Bronchial epithelial cell (primary cell): ENCODE data around the gene ADIPOQ. TPM values are rescaled to one million over a fixed set of nuclear protein-coding genes. Genes with fewer than 3 reads are reported as not detected.

Source experiments
- DNase-seq: peaks from one replicate; pipeline ENCODE4 v3.0.0-alpha.2; 2010; ENCODE audit warnings: low read depth
- FAIRE-seq: peaks from 2 replicates; lab custom pipeline; 2011; peaks lifted over from hg19 to GRCh38; lab: Jason Lieb, UNC
- H3K27me3 ChIP-seq: 2 replicates; pipeline ENCODE4 v1.5.1; 2011; ENCODE audit warnings: low read length; ENCODE audit not compliant: control insufficient read depth, insufficient read depth
- H3K36me3 ChIP-seq: 2 replicates; pipeline ENCODE4 v1.5.1; 2011; ENCODE audit warnings: low read length; ENCODE audit not compliant: control insufficient read depth, insufficient read depth
- H3K4me3 ChIP-seq: 2 replicates; pipeline ENCODE4 v1.5.1; 2011; ENCODE audit warnings: mild to moderate bottlenecking, low read depth, low read length, control low read depth
- CTCF ChIP-seq: IDR thresholded peaks from 2 replicates; pipeline ENCODE4 v1.5.1; 2011; ENCODE audit warnings: mild to moderate bottlenecking, moderate library complexity, low read length, control low read depth, inconsistent platforms; ENCODE audit not compliant: insufficient read depth, severe bottlenecking
- total RNA-seq: library from RNA; depleted of rRNA; stranded (reverse); fragments of >200 nt; gene quantifications from 2 replicates; pipeline ENCODE4 v1.2.1, GENCODE V29; 2014

The ADIPOQ gene
- total RNA-seq, 1 donor from 2014 or later, result not detected

GRCh38 chr3:186832276-186832675 is 10.2 kb upstream of the ADIPOQ start:
- H3K27me3 ChIP-seq, result peaks cover 16% of the 10 kb centered on the region

GRCh38 chr3:186839874-186840641 is 2.5 kb upstream of the ADIPOQ start:
- FAIRE-seq (no peak), DNase-seq (no peak)
- TF ChIP-seq CTCF, result no peak
- Histone ChIP-seq H3K36me3 (no peaks in the 10 kb centered on the region), H3K27me3 (no peaks in the 10 kb centered on the region), H3K4me3 (no peak overlapping the region)

More at GRCh38 chr3:186832276-186832675, 10.2 kb upstream of the ADIPOQ start:
- TF ChIP-seq CTCF, result no peak
- DNase-seq (no peak), FAIRE-seq (no peak)
- Histone ChIP-seq H3K36me3 (no peaks in the 10 kb centered on the region), H3K4me3 (no peak overlapping the region)

- Histone ChIP-seq H3K36me3 (no peaks in the 10 kb centered on the region), H3K4me3 (no peak overlapping the region), H3K27me3 (peaks cover 1% of the 10 kb centered on the region)
- TF ChIP-seq CTCF, result no peak
- DNase-seq (peak; percentile 33), FAIRE-seq (no peak)
Measured at GRCh38 chr3:186841620-186842019, 890 bp upstream of the ADIPOQ start.

- no peak for FAIRE-seq
- Histone ChIP-seq H3K4me3 (no peak overlapping the region), H3K36me3 (no peaks in the 10 kb centered on the region), H3K27me3 (peaks cover 1% of the 10 kb centered on the region)
- no peak for TF ChIP-seq CTCF
- no peak for DNase-seq
Measured at GRCh38 chr3:186843039-186843432, 526 bp downstream of the ADIPOQ start.

- H3K36me3 ChIP-seq, result no peaks in the 10 kb centered on the region
- FAIRE-seq (no peak), DNase-seq (no peak)
- H3K27me3 ChIP-seq, result peaks cover 1% of the 10 kb centered on the region
- no peak overlapping the region for H3K4me3 ChIP-seq
- no peak for TF ChIP-seq CTCF
Measured at GRCh38 chr3:186844908-186845307, 2.4 kb downstream of the ADIPOQ start.
